Endothelial cell (in vitro differentiated cells): ENCODE results near the gene USF3. TPM values are rescaled to one million over a fixed set of nuclear protein-coding genes. Genes with fewer than 3 reads are reported as not detected.
A peak's percentile ranks its signal among the peaks of the same experiment; 100 is the strongest.

ENCODE experiments used
- DNase-seq: peaks from one replicate; pipeline ENCODE4 v3.0.0; 2021; ENCODE audit warnings: low spot score
- H3K27ac Mint-ChIP-seq: one replicate; pipeline ENCODE4 v1.8.0; 2021; ENCODE audit warnings: mixed read lengths, inconsistent platforms; ENCODE audit not compliant: unreplicated experiment
- H3K27me3 Mint-ChIP-seq: one replicate; pipeline ENCODE4 v1.8.0; 2021; ENCODE audit warnings: mild to moderate bottlenecking, moderate library complexity, mixed read lengths, inconsistent platforms; ENCODE audit not compliant: unreplicated experiment
- H3K36me3 Mint-ChIP-seq: one replicate; pipeline ENCODE4 v1.8.0; 2021; ENCODE audit warnings: mild to moderate bottlenecking, low read depth, mixed read lengths, inconsistent platforms; ENCODE audit not compliant: unreplicated experiment
- H3K4me1 Mint-ChIP-seq: one replicate; pipeline ENCODE4 v1.8.0; 2021; ENCODE audit warnings: mild to moderate bottlenecking, mixed read lengths, inconsistent platforms; ENCODE audit not compliant: unreplicated experiment
- H3K4me3 Mint-ChIP-seq: one replicate; pipeline ENCODE4 v1.8.0; 2021; ENCODE audit warnings: mild to moderate bottlenecking, mixed read lengths, inconsistent platforms; ENCODE audit not compliant: unreplicated experiment
- H3K9me3 Mint-ChIP-seq: one replicate; pipeline ENCODE4 v1.8.0; 2021; ENCODE audit warnings: mixed read lengths, inconsistent platforms; ENCODE audit not compliant: unreplicated experiment
- CTCF ChIP-seq: fragments of 200-600 bp; sonication (generic); IDR thresholded peaks from one replicate; pipeline ENCODE4 v1.5.0; 2021; ENCODE audit warnings: antibody characterized with exemption; ENCODE audit not compliant: unreplicated experiment
- total RNA-seq: library from RNA; stranded (reverse); fragmentation: NEBNext Ultra II Directional; extraction: Animal tissue kit (Norgen Biotek cat#: 25700); gene quantifications from one replicate; pipeline ENCODE4 v1.2.1, GENCODE V29; 2021; ENCODE audit not compliant: unreplicated experiment

Gene USF3
- total RNA-seq, 1 donor from 2014 or later: 15.4 TPM

GRCh38 chr3:113676261-113676660 is 20.2 kb downstream of the USF3 start:
- H3K9me3 Mint-ChIP-seq: no peaks in the 10 kb centered on the region
- no peak for TF ChIP-seq CTCF
- no peak for DNase-seq
- H3K36me3 Mint-ChIP-seq: peaks cover 16% of the 10 kb centered on the region
- peaks cover 3% of the 10 kb centered on the region for H3K4me1 Mint-ChIP-seq
- no peaks in the 10 kb centered on the region for H3K27me3 Mint-ChIP-seq
- no peak overlapping the region for H3K27ac Mint-ChIP-seq
- peak overlapping the region; percentile 40 for H3K4me3 Mint-ChIP-seq

GRCh38 chr3:113673593-113673992 is 22.8 kb downstream of the USF3 start:
- Mint-ChIP-seq H3K9me3 (no peaks in the 10 kb centered on the region), H3K27me3 (no peaks in the 10 kb centered on the region), H3K27ac (no peak overlapping the region), H3K4me1 (peaks cover 14% of the 10 kb centered on the region), H3K4me3 (no peak overlapping the region), H3K36me3 (peaks cover 16% of the 10 kb centered on the region)
- DNase-seq: no peak
- TF ChIP-seq CTCF: no peak

DNA sequence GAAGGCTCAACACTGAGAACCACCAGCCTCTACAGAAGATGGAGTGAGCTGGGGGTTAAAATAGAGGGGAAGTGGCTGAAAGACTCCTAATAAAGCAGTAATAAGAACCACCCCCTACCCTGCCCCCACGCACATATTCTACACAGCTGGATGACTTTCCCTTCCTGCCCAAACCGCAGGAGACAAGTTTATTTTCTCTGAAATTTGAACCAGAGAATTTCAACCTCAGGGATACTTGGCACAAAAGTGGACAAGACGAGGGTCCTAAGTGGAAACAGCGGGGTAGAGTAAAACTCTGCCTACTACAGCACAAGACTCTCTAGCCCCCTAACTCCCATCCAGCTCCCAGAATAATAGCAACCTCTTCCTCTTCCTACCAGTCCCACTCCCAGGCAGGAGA is 28.4 kb downstream of the USF3 start:
- Mint-ChIP-seq H3K4me1 (peaks cover 34% of the 10 kb centered on the region), H3K9me3 (no peaks in the 10 kb centered on the region), H3K27ac (peak overlapping the region; percentile 80), H3K27me3 (no peaks in the 10 kb centered on the region), H3K36me3 (no peaks in the 10 kb centered on the region), H3K4me3 (no peak overlapping the region)
- no peak for DNase-seq
- no peak for TF ChIP-seq CTCF

GRCh38 chr3:113664523-113665094 is 31.8 kb downstream of the USF3 start:
- no peaks in the 10 kb centered on the region for H3K9me3 Mint-ChIP-seq
- no peak overlapping the region for H3K4me3 Mint-ChIP-seq
- peak overlapping the region; percentile 74 for H3K27ac Mint-ChIP-seq
- no peaks in the 10 kb centered on the region for H3K27me3 Mint-ChIP-seq
- peaks cover 34% of the 10 kb centered on the region for H3K4me1 Mint-ChIP-seq
- TF ChIP-seq CTCF: no peak
- peaks cover 16% of the 10 kb centered on the region for H3K36me3 Mint-ChIP-seq
- DNase-seq: no peak

GRCh38 chr3:113663761-113664160 is 32.7 kb downstream of the USF3 start:
- Mint-ChIP-seq H3K27ac (no peak overlapping the region), H3K4me3 (no peak overlapping the region), H3K9me3 (no peaks in the 10 kb centered on the region), H3K27me3 (no peaks in the 10 kb centered on the region), H3K4me1 (peaks cover 26% of the 10 kb centered on the region), H3K36me3 (peaks cover 20% of the 10 kb centered on the region)
- no peak for TF ChIP-seq CTCF
- no peak for DNase-seq
